T47D (cell line): ENCODE data around the gene UROC1.

ENCODE experiments used
- DNase-seq, 2 experiments: peaks; one replicate each; pipeline versions ENCODE4 v3.0.0 to v3.0.0-alpha.2; 2011 to 2012; ENCODE audit warnings: low read depth in 1 of 2, low spot score in 1 of 2
- JUND ChIP-seq: IDR thresholded peaks from 2 replicates; pipeline ENCODE4 v1.6.1; 2012; ENCODE audit warnings: low read depth
- in situ Hi-C: cut with HindIII; loops from 2 replicates; pipeline ENCODE4 v1.10.0; 2016; ENCODE audit warnings: low sequenced_read_pairs, low pct_unique_long_range_greater_than_20kb

Gene UROC1

DNA sequence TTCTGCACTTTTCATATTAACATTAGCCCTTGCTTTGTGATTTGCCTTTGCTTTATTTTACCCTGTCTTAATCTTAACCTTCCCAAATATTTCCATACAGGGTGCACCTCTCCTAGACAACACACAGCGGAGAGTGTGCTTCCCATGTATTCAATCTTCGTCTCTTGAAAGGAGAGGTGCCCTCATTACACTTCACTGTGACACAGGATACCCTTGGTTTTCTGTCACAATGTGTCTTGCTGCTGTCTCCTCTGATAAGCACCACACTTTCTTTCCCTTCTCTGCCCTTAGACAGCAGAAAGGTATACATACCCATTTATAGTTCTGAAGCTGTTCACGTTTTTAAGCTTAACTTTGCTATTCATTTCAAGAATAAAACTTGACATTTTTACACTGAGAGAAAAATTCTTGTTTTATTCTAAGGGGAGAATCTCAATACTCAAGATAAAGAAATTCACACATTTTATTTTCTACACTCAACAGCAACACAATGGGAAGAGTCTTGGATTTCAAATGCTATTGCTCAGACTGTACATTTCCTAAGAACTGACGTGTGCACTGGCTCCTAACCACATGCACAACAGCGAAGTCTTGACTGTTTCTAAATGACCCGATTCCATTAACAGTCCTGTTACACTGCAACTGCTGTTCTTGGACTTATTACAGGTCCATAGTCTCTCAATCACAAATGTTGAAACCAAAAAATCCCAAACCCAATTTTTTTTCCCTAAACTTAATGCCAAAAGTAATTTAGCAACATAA, 63.0 kb downstream of the UROC1 start:
- TF ChIP-seq JUND: no peak
- DNase-seq: no peak
- in situ Hi-C loops: no loop called here

DNA sequence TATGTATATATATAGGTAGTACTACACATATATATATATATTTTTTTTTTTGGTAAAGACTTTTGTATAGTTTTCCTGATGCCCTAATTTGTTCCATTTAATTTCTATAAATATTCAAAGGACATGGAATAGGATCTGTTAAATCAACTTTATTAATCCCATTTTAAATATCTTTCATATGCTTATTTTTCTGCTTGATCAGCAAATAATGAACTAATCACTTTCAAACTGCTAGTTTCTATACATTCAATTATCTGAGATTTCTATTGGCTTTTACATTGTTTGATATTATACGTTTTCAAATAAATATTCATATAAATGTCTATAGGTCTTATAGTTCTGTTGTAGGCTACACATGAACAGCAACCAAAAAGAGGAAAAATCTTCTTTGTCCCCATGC, 63.5 kb downstream of the UROC1 start:
- no peak for TF ChIP-seq JUND
- no peak for DNase-seq
- in situ Hi-C loops: no loop called here

DNA sequence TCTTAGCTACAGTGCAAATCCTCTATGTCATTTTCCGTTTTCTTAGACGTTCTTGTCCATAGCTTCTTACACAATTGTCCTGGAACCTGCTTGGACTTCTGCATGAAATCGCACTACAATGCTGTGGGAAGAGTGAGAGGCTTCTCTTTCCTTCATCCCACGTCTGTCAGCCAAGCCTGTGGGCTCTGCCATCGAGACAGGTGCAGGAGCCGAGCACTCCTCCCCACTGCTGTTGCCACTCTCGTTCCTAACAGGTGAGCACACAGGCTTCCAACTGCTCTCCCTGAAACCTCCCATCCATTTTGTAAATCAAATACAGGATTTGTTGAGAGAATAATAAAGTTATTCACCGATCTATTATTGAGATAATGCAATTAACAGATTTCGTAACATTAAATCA, 65.4 kb downstream of the UROC1 start:
- no peak for DNase-seq
- in situ Hi-C loops: no loop called here

DNA sequence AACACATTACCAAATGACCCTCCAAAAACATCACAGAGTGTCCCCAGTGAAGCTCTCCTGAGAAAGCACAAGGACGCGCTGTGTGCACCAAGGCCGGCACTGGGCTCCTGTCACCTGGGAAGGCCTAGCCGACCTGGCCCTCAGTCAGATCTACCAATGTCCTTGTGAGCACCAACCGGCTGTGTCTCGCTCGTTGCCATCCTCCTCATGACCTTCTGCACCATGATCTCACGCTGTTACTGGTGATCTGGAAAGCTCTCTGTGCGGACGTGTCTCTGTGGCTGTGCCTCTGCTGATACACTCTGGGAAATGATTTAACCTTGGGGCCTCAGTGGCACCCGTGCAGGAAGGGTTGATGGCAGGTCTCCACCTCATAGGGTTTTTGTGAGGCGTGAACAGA, 66.1 kb downstream of the UROC1 start:
- in situ Hi-C loops: no loop called here
- TF ChIP-seq JUND: no peak

More for the DNA sequence above, 65.4 kb downstream of the UROC1 start:
- no peak for TF ChIP-seq JUND

DNA sequence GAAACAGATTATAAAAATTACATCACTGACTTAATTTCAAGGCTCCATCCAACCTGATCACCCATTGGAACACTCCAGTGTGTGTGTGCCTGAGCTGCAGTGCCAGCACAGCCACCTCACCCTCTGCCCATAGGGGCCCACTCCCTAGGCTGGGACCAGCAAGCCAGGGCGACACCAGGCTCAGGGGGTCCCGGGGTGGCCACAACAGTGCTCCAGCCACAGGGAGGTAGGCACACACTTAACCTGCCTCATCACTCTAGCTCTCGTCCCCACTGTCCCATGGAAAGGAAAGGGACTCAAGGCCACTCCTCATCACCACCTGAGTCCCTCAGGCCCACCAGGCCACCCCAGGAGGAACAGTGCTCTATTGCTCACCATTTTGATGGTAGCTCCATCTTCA, 66.8 kb downstream of the UROC1 start:
- no peak for TF ChIP-seq JUND
- DNase-seq: no peak
- in situ Hi-C loops: no loop called here

More for the DNA sequence above, 66.1 kb downstream of the UROC1 start:
- DNase-seq: no peak

DNA sequence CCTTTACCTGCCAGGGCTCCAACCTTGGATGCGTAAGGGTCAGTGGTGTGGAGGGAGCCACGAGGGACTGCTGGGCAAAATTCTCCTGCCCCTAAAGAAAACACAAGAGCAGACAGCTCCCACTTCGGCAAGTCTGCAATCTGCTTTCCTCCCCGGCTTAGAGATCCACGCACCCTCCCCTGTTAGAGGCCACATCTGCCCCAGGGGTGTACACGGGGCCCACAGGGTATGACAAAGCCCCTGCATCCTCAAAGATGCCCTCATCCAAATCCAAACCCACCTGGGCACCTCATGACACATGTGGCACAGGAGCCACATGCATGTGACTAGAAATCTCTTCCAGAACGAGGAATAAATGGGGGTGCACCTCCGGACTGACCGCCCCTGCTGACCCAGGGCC, 67.4 kb downstream of the UROC1 start:
- no peak for DNase-seq
- in situ Hi-C loops: no loop called here

DNA sequence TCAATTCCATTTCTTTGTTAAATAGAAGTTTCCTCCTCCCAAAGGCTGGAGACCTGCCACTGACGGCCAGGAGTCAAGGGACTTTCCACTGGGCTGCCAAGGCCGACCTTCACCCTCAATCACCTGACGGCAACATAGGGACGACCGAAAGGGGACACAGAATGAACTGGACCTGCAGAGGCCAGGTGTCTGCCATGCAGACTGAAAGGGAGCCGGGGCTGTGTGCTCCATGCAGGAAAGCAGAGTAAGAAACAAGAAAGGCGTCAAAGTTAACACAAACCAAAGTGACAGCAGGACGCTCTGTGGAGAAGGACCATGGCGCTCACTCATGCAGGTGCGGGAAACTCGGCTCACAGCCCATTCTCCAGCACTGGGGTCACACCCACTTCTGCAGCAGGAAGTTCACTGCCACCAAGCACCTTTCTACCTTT, 67.9 kb downstream of the UROC1 start:
- in situ Hi-C loops: no loop called here
- no peak for DNase-seq
- TF ChIP-seq JUND: no peak

More for the DNA sequence above, 67.4 kb downstream of the UROC1 start:
- no peak for TF ChIP-seq JUND

DNA sequence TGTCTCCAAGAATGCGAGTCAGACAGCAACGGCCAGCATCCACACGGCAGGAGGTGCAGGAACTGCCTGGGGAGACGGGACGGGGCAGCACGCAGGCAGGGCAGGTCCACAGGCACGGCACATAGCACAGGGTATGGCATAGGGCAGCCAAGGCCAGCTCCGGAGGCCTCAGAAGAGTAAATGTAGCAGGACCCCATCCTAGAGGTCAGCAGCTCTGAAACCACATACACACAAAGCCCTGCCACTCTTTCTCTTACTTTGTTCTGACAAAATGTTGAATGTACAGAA, 68.7 kb downstream of the UROC1 start:
- DNase-seq: no peak
- TF ChIP-seq JUND: no peak
- in situ Hi-C loops: no loop called here

DNA sequence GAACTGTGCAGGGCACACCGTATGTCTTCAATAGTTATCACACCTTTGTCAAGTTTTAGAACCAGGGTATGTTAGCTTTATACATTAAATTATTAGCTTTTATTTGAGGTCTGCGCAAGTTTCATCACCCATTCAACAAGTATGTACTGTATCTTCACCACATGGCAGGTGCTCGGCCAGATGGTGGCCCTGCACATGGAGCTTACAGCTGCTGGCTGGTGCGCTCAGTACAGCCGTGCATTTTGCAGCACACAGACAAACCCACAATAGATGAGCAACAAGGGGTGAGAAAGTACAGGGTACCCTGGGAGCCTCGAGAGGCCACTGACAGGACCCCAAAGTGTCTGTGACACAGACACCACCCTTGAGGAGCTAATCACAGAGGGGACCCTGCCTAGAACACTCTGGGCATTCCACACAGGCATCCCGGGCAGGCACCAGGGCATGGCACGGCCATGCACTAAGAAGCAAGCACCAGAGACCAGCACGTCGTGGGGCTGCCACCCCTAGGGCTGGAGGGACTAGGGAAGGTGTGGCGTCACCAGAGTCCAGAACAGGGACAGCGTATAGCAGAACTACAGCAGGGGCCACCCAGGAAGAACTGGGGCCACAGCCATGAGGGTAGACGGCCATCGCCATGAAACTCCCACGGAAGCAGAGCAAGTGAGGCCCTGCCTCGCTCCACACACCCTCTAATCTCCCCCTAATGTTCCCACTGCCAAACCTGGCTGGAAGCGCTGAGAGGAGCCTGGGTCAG, 69.3 kb downstream of the UROC1 start:
- in situ Hi-C loops: no loop called here
- DNase-seq: no peak

DNA sequence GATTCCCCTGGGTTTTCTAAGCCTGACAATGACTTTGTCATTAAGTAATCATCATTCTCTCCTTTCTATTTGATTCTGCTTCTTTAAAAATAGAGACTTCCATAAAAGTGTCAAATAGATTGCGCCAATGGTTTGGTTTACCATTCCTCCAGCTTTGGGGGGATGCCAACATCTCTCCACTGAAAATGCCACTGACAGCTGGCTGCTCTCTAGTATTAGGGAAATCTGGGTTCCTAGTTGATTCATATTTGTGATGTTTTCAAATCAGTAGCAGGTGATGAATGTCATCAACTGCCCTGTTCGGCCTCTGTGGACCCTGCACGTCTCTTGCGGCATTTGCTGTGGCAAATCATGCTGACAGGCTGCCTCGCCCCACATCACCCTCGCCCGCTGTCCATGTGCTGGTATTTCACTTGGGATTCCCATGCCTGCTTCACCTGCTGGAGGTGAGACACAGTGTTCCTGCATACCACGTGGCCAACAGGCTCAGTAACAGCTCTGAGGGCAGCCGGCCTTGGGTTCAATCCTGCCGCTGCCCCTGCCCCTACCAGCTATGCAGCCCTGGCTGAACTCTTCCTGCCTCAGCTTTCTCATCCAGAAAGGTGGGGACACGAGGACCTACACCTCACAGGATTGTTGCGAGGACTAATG, 70.0 kb downstream of the UROC1 start:
- TF ChIP-seq JUND: no peak
- in situ Hi-C loops: no loop called here
- no peak for DNase-seq

More for the DNA sequence above, 69.3 kb downstream of the UROC1 start:
- TF ChIP-seq JUND: no peak

DNA sequence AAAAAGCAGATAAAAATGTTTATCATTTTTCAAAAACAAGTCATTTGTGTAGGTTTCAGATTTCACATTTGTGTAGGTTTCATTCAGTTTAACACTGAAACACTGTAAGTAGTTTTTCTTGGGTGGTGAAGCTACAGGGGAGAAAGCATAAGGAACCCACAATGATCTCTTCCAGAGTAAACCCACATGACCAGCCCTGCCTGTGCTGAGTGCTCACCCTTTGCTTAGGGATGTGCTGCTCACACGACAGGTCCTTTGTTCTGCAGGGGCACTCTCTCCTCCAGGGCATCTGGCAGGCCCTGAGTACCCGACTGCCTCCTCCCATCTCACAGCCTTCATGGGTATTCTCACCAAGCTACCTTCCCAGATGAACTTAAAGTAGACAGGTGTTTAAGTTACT, 70.8 kb downstream of the UROC1 start:
- TF ChIP-seq JUND: no peak
- DNase-seq: no peak
- in situ Hi-C loops: no loop called here

DNA sequence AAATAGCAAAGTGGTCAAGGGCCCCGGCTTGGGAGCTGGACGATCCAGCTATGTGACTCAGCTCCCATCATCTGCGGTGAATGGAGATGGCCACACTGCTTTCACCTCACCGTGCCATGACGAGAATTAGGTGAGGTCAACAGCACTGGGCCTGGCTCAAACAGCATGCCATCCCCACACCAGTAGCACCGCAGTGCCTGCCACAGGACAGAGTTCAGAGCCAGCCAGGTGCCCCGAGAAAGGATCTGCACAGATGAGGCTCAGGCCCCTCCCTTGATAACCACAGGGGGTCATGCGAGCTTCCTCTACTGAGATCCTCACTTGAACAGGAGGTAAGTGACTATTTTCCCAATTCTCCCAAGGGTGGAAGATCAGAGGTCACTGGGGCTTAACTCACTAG, 71.3 kb downstream of the UROC1 start:
- in situ Hi-C loops: no loop called here
- DNase-seq: no peak
- no peak for TF ChIP-seq JUND

DNA sequence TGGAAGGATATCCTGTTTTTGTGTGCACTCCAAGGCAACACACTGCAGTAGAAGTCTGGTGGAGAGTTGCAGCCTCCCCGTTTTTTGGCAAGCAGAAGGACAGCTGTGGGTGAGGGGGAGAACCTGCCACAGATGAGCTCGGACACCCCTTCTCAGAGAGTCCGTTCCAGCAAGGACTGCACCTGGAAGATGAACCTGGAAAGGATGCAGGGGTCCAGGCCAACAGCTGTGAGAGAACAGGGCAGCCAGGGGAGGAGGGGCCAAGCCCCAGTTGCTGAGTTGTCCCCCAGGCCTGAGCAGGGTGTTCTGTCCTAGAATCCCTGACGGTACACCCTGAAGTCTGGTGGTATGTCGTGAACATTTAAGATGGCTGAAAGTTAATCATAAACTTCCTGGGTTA, 72.1 kb downstream of the UROC1 start:
- no peak for TF ChIP-seq JUND
- in situ Hi-C loops: no loop called here
- DNase-seq: no peak
